GM21526 (cell line): ENCODE results near the gene NHLH1.

Experiments
- ATAC-seq: cut with Tn5 transposase; IDR thresholded peaks from one replicate; pipeline ENCODE4 v1.9.1; 2021; ENCODE audit warnings: moderate library complexity; ENCODE audit not compliant: unreplicated experiment, low FRiP score

Gene NHLH1

DNA sequence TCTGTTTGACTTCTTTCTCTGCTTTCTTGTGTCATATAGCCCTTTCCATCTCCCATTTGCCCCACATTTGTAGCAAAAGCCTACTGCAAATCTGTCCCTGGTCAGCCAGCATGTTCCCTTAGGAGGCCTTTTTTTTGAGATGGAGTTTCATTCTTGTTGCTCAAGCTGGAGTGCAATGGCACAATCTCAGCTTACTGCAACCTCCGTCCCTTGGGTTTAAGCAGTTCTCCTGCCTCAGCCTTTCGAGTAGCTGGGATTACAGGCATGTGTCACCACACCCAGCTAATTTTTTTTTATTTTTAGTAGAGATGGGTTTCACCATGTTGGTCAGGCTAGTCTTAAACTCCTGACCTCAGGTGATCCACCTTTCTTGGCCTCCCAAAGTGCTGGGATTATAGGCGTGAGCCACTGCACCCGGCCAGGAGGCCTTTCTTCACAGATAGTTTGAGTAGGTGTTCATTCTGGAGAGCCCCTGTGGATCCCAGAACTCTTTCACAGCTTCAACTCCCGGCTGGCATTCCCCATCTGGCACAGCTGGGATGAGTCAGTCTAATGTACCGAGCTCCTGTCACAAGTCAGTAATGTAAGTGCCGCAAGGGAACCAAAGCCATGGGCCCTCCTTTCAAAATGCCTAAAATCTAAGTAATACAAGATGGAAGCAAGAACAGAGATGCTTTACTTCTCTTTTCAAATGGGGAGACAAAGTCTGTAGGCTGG is 9.4 kb upstream of the NHLH1 start:
- no peak for ATAC-seq

DNA sequence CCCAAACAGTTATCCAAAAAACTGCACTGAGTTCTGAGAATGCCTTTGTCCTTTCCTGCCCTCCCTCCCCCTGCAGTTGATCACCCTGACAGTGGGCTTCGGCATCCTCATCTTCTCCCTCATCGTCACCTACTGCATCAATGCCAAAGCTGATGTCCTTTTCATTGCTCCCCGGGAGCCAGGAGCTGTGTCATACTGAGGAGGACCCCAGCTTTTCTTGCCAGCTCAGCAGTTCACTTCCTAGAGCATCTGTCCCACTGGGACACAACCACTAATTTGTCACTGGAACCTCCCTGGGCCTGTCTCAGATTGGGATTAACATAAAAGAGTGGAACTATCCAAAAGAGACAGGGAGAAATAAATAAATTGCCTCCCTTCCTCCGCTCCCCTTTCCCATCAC is 8.8 kb upstream of the NHLH1 start:
- ATAC-seq: no peak

DNA sequence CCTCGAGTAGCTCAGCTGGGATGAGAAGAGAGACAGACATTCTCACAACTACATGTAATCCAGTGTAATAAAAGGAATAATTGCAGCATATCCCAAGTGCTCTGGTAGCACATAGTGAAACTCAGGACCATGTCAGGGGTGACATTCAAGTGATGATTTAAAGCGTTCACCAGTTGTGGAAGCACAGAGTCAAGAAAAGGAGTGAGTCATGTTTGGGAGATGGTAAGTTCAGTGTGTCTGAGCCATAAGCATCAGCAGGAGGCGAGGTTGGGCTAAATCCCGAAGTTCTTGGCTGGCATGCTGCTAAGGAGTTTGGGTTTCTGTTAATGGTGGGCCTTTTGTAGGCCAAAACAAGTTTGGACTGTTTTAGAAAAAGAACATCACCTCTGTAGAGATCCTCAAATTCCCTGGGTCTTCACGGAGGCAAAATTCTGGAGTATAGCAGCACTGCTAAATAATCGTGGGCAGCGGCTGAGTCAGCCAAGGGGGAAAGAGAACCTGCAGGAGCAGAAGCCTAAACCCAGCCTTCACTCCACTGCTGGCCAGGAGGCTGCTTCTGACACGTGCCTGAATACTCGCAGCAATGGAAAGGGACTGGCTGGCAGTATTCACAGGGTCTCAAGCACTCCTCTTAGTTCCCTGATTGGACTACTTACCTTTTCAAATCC is 7.2 kb upstream of the NHLH1 start:
- ATAC-seq: no peak

DNA sequence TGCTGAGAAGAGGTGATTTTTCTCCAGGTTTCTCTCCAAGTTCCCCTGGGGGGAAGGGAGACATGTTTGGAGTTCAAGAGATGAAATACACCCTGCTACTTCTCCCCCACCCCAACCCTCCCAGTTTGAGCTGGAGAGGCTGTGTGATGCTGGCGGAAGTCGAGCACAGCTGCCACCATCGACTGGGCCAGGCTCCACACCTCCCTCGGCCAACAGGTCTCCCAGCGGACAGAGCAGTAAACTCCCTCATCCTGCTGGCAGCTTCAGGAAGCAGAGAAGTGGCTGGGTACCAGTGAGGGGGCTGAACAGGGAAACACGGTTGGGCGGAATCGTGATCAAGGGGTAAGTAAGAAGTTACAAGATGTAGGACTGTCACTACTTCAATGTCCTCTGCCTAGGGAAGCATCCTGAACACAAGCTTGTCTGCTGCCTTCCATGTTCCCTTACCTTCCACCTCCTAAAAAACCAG is 6.6 kb upstream of the NHLH1 start:
- ATAC-seq: no peak

DNA sequence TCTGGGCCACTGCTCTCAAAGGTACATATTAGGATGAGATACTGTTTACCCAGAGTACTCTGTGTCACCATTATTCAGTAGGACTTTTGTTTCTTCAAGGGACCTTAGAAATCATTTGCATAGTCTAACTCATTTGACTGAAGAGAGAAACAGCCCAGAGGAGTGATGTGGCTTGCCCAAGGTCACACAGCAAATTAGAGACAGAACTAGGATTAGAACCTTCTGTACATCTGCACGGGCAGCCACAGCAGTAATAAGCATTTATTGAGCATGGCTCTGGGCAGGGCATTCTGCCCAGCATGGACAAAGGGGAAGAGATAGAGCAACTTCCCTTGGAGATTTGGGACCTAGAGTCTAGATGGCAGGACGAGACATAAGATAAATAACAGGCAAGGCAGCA is 5.7 kb upstream of the NHLH1 start:
- no peak for ATAC-seq

DNA sequence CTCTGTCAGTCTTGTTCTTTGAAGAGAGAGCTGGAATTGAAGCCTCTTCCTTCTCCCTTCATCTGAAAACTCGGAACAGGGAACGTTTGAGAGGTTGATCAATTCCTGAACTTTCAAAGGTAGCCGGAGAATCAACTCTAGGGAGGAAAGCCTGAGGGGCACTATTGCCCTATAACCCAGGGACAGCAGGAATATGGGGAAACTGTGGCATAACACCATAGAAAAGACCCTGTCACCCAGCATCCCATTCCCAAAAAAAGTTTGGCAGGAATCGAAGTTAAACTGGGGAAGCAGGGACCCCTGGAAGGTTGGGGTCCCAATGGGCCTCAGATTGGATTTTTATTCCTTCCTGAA is 5.1 kb upstream of the NHLH1 start:
- ATAC-seq: no peak

DNA sequence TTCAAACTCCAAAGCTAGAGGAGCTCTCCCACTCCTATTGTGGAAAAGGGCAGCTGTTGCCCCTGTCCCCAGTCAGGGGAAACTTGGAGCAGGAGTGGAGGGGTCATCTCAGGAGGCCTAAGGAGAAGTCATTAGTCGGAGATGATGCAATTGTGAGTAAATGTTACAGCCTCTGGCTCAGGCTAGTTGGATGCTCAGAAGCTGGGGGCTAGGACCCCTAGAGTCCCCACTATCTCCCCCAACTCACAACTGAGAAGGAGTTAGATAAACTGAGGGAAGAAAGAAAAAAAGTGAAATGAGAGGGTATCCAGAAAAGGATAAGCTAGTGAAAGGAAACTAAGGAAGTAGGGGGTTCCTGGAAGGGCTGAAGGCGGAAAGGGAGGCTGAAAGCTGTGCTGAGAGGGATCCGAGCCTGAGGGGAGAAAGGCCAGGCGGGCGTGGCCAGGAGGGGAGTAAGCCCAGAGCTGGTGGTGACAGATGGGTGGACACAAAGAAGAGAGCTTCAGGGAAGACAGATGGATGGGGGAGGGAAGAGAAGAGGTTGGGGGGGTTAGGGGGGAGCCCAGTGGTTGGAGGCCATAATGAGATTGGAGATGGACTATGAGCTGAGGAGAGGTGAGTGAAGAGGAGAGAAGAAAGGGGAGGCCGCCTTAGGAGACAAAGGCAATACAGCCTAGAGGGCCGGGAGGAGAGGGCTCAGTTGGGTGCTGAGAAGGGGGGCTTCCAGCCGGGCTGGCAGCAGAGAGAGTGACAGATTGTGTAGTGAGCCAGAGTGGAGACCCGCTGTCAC is 4.5 kb upstream of the NHLH1 start:
- ATAC-seq: no peak

DNA sequence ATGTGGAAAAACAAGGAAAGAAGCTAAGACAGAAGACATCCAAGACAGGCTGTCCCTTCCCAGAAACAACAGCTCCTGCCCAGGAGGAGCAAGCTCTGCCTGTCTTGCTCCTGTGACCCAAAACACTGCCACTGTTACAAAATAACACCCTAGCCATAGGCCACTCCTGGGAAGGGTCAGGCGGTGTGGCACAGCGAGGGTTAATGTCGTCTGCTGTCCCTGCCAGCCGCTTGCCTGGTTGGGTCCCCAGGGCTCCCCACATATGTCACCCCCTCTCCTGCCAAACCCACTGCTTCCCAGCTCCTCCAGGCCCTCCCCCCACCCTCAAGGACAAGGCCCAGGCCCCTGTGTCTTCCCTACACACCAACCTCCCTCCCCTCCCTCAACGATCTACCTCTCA is 3.9 kb upstream of the NHLH1 start:
- no peak for ATAC-seq

DNA sequence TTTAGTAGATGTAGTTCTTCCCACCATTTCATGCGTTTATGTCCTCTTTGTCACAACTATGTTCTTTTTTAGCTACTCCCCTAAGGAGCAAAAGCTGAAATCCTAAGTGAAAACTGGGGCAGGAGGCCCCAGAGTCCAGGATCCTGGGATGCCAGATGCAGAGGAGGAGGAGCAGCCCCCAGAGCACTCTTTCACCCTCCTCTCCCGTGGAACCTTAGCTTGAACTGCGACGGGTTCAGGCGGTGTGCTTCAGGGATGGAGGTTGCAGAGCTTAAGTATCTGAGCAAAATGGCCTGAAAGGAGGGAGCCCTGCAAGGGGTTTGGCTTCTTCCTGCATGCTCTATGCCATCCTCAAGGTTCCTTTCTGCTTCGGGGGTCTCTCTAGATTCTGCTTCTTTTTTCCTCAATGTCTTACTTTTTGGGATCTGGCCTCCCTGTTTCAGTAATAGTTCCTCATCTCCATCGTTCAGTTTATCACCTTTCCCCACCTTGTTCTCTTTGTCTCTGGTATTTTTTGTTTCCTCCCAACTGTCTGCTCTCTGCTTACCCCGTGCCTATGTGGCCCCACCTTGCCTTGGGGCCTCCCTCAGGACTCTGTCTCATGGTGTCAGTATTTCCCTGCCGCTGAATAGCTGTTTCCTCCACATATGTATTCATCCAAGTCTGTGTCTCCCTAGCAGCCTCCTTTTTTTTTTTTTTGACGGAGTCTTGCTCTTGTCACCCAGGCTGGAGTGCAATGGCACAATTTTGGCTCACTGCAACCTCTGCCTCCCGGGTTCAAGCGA is 2.7 kb upstream of the NHLH1 start:
- no peak for ATAC-seq

DNA sequence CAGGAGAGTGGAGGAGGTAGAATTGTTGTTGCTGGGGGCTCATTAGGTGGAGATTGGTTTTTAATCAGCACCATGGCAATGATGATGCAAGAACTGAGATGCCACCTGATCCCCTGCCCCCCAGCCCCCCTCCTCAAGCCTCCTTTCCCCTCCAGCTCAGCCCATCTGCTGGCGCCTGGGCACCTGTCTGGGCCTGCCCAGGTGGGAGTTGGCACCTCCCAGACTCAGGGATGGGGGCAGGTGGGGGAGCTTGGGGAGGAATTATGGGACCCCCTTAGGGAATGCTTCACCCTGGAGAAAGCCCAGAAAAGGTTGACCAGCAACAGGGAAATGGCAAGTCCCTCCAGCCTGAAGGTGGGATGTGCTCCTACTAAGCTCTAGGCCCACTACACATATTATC is 1.5 kb upstream of the NHLH1 start:
- ATAC-seq: no peak

DNA sequence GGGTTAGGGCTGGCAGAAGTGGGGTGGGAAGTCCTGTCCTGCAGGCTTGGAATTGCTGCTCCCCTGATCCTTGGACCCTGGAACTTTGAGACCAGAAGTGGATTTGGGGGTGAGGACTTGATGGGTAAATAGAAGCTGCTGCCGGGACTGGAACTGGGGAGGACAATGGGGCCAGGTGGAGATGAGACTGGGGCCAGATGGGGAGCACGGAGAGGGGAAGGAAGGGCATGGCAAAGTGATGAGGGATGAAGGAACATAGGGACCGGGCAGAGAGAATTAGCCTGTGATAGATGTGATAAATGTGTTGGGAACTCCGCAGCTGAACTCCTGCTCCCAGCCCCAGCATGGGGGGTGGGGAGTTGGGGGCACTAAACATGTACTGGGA is 637 bp downstream of the NHLH1 start:
- ATAC-seq: no peak

DNA sequence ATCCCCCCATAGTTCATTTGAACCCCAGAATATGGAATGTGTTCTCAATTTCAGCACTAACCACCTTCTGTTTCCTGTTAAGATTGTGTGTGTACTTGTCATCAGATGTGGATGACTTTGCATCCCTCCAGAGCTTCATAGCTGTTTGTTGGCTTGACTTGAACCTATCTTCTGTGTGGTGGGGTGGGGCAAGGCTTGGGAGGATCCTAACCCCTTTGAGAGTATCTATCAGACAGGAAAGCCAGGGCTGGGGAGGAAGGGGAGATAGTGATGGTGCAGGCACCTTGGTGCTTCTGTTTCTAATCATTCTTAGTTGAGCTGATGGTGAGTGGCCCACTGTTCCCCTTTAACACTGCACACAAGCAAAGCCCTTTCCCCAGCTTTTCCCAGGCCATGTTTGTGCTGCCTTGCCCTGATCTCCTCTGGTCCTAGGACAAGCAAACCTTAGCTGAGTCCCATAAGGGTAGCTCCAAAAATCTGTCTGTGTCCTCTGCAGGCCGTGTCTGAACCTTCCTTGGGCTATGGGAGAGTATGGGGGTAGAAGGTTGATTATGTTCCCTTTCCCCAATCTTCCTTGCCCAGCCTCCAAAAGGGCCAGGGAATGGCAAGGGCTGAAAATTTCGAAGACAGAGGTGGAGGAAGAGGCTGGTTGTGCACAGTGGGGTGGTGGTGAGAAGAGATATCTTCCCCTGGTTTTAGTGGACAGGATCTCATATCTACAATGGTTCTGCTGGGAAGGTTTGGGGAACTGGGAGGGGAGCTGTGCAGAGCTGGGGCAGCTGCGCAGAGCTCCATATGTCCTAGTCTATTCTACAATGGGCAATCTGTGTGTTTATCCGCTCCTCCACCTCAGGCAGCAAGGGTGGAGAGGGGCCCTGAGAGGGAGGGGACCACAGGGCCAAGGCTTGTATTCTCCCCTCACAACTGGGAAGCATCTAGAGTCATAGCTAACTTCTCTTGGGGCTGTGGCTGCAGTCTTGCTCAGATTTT is 1.4 kb downstream of the NHLH1 start:
- ATAC-seq: no peak

DNA sequence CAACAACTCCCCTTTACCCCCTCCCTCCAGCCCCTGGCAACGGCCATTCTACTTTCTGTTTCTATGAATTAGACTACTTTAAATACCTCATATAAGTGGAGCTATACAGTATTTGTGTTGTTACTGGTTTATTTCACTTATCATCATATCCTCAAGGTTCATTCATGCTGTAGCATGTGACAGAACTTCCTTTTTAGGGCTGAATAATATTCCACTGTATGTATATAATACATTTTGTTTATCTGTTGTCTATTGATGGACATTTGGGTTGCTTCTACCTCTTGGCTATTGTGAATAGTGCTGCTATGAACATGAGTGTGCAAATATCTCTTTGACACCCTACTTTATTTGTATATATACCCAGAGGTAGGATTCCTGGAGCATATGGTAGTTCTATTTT is 2.2 kb downstream of the NHLH1 start:
- ATAC-seq: no peak

DNA sequence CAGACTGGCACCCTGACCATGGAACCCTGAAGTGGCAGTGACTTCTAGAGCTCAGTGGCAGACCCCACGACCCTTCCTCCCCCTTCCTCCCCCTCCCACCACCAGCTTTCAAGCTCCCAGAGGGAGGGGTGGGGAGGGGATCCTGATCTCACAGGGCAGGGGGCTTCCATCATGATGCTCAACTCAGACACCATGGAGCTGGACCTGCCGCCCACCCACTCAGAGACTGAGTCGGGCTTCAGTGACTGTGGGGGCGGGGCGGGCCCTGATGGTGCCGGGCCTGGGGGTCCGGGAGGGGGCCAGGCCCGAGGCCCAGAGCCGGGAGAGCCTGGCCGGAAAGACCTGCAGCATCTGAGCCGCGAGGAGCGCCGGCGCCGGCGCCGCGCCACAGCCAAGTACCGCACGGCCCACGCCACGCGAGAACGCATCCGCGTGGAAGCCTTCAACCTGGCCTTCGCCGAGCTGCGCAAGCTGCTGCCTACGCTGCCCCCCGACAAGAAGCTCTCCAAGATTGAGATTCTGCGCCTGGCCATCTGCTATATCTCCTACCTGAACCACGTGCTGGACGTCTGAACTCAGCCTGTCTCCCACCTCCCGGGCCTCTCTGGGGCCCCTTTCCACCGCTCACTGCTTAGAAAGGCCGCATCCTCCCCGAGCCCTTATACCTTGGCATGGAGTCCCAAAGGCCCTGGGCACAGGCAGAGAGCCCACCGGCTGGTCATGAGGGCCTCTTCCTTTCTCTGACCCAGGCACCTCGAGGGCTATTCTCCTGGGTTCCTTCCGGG is 3.9 kb downstream of the NHLH1 start:
- ATAC-seq: no peak

DNA sequence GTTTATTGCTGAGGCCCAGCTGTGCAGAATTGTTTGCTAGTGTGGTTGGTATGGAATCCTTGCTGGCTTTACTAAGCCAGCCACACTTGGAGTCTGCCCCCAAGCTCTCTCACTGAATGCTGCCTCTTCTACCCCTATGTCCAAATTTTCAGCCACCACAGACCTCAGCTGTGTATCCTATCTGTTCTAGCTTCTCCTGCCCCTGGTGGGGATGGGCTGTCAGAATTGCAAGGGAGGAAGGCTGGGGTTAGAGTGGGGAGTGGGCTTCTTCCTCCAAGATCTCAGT is 4.4 kb downstream of the NHLH1 start:
- ATAC-seq: no peak

DNA sequence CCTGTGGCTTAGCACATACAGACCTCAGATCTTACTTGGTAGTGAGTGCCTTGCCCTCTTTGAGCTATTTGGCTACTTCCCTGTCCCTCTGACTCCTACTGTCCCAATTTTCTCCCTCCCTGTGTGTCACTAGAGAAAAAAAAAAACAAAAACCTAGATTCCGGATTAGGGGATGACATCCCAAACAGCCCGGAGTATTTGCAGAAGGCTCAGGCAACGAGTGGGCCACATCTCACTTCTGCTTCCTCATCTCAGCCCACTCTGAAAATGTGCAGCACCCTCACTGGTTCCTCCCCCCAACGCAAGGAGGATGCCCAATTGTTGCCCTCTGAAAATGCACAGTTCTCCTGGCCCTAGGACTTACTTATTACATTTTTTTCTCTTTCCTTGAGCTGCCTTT is 4.9 kb downstream of the NHLH1 start:
- no peak for ATAC-seq

DNA sequence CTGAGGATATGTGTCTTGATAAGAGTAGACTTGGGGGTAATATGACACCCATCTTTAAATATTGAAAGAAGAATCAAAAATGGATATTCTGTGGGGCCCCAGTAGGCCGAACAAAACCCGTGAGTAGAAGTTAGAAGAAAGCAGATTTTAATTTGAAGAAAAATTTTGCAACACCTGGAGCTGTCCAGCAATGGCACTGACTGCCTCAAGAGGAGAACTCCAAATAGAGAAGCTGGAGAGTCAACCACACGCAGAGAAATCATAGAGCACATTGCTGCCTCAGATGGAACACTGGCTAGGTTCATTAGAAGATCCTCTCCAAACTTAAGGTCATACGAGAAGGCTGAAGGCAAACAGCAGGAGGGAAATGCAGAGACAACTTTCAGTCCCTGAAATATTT is 6.8 kb downstream of the NHLH1 start:
- ATAC-seq: no peak

DNA sequence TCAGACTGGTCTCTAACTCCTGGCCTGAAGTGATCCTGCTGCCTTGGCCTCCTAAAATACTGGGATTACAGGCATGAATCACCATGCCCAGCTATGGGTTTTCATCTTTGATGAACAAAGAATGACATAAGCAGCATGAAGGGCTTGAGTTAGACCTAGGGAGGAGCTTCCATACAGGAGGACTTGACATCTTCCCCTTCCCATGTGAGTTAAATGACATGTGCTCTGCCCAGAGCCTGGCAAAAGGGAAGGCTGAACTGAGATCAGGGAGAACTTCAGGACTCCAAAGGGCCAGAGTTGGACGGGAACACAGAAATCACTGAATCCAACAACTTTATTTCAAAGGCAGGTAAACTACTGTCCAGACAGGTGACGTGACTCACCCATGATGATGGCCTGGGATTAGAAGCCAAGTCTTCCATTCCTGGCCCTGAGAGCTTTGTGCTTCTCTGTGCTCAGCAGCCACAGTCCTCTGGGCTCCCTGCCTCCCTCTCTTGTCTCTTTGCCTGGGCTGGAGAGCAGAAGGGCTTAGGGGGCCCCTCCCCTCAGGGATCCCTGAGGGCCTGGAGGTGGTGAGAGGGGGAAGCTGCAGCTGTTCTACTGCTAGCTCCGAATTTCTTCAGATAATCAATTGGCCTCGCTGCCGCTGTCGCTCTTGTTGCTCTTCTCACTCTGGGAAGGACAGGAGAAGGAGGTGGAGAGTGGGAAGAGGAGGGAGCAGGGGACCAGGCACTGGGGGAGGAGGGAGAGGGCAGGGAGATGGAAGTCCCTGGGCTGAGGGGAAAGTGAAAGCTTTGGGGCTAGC is 7.6 kb downstream of the NHLH1 start:
- no peak for ATAC-seq
